Measurements from ENCODE around the gene NFATC1. TPM values are rescaled to one million over a fixed set of nuclear protein-coding genes. Genes with fewer than 3 reads are reported as not detected.

NFATC1 gene
- total RNA-seq, 1 donor from 2014 or later = 21.9 TPM

DNA sequence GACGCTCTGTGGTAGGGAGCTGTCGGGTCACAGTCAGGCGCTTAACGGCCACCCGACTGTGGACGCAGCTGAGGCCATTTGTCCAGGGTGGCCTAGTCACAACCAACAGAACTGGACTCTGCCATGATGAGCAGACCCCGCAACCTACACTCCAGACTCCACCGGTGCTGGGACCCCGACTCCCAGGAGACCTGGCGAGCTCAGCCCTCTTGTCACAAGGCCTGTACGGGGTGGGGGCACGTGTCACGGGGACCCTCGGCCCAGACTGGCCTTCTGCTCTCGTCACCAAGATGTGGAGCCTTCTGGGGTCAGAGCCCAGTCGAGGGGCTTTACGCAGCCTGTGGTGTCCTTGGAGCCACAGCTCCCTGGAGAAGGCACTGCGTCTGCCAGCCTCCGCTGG, 22.5 kb downstream of the NFATC1 start:
- intact Hi-C loops (cut with DNase I) = no loop called here
- DNase-seq (ENCODE audit: extremely low spot score in 2 of 2) = no peak
- Histone ChIP-seq H3K9me3 (no peaks in the 10 kb centered on the region), H3K27ac (no peak overlapping the region), H3K4me3 (no peak overlapping the region), H3K36me3 (peaks cover 0 to 3% of the 10 kb centered on the region in 2 donors), H3K4me1 (peaks cover 6% of the 10 kb centered on the region), H3K27me3 (no peaks in the 10 kb centered on the region)
- TF ChIP-seq, protein P1, sequence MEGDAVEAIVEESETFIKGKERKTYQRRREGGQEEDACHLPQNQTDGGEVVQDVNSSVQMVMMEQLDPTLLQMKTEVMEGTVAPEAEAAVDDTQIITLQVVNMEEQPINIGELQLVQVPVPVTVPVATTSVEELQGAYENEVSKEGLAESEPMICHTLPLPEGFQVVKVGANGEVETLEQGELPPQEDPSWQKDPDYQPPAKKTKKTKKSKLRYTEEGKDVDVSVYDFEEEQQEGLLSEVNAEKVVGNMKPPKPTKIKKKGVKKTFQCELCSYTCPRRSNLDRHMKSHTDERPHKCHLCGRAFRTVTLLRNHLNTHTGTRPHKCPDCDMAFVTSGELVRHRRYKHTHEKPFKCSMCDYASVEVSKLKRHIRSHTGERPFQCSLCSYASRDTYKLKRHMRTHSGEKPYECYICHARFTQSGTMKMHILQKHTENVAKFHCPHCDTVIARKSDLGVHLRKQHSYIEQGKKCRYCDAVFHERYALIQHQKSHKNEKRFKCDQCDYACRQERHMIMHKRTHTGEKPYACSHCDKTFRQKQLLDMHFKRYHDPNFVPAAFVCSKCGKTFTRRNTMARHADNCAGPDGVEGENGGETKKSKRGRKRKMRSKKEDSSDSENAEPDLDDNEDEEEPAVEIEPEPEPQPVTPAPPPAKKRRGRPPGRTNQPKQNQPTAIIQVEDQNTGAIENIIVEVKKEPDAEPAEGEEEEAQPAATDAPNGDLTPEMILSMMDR (IDR thresholded peaks at IDR 0.05) = no peak
- no peak for TF ChIP-seq POLR2A (IDR thresholded peaks at IDR 0.05)
- TF ChIP-seq POLR2AphosphoS5 (IDR thresholded peaks at IDR 0.05; ENCODE audit: insufficient read depth in 1 of 2, low read depth in 1 of 2) = no peak

DNA sequence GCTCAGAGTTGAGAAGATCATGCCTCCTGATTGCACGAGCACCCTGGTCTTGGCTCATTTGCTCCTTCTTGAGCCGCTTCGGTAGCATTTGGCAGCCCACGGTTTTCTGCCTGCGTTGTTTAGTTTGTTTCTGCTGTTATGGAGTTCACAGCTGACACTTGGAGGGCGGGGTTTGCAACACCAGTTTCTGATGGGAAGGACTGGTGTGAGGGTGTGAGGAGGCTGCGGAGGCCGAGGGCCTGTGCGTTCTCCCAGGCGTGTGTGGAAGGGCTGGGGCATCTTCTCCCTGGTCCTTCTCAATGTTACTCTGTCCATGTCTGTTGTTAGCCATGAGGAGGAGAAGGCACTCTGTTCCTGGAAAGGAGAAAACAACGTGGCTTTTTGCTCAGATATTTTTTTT, 22.9 kb downstream of the NFATC1 start:
- H3K36me3 ChIP-seq = no peaks in the 10 kb centered on the region
- peaks cover 10% of the 10 kb centered on the region for H3K4me1 ChIP-seq
- intact Hi-C loops (cut with DNase I) = no loop called here
- H3K27me3 ChIP-seq = no peaks in the 10 kb centered on the region
- no peak overlapping the region for H3K4me3 ChIP-seq
- no peak for DNase-seq (ENCODE audit: extremely low spot score in 2 of 2)
- no peaks in the 10 kb centered on the region for H3K9me3 ChIP-seq
- no peak overlapping the region for H3K27ac ChIP-seq
- TF ChIP-seq, protein P1 (IDR thresholded peaks at IDR 0.05) = no peak
- TF ChIP-seq POLR2A (IDR thresholded peaks at IDR 0.05) (no peak), POLR2AphosphoS5 (IDR thresholded peaks at IDR 0.05; ENCODE audit: insufficient read depth in 1 of 2, low read depth in 1 of 2) (no peak)

DNA sequence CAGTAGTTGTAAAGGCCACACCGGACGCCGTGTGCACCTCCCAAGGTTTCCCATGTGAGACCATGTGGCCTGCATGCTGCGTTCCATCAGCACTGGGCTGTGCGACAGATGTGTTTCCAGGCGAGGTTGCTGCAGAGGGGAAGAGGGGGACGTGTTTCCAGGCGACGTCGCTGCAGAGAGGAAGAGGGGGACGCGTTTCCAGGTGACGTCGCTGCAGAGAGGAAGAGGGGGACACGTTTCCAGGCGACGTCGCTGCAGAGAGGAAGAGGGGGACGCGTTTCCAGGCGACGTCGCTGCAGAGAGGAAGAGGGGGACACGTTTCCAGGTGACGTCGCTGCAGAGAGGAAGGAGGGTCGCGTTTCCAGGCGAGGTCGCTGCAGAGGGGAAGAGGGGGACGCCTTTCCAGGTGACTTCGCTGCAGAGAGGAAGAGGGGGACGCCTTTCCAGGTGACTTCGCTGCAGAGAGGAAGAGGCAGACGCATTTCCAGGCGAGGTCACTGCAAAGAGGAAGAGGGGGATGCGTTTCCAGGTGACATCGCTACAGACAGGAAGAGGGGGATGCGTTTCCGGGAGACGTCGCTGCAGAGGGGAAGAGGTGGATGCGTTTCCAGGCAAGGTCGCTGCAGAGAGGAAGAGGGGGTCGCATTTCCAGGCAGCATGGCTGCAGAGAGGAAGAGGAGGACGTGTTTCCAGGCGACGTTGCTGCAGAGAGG, 24.5 kb downstream of the NFATC1 start:
- no peaks in the 10 kb centered on the region for H3K27me3 ChIP-seq
- H3K4me3 ChIP-seq = no peak overlapping the region
- H3K27ac ChIP-seq = no peak overlapping the region
- TF ChIP-seq POLR2AphosphoS5 (IDR thresholded peaks at IDR 0.05; ENCODE audit: insufficient read depth in 1 of 2, low read depth in 1 of 2) (no peak), POLR2A (IDR thresholded peaks at IDR 0.05) (no peak)
- TF ChIP-seq, protein P1 (IDR thresholded peaks at IDR 0.05) = no peak
- H3K9me3 ChIP-seq = no peaks in the 10 kb centered on the region
- intact Hi-C loops (cut with DNase I) = no loop called here
- peaks cover 12% of the 10 kb centered on the region for H3K4me1 ChIP-seq
- no peak for DNase-seq (ENCODE audit: extremely low spot score in 2 of 2)
- no peaks in the 10 kb centered on the region for H3K36me3 ChIP-seq

DNA sequence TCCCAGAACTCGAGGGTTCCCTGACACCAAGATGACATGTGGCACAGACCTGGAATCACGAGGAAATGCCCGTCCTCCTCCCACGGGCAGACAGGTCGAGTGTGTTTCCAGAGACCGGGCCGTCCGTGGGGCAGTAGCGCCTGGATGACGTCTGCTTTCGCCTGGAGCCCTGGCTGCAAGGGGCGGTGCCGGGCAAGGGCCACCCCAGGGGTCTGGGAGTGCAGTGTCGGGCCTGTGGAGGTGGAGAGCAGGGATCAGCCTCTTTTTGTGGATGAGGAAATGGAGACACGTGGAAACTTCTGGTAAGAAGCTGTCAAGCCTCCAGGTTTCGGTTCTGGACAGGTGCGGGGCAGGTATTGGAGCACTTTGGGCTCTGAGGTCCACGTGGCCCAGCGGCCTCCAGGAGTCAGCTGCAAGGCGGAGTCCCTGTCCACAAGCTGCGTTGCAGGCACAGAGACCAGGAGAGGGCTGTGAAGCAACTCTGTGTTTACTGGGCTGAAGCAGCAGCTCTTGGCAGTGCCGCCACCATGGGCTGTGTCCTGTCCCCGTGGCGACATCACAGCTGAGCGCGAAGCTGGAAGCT, 25.6 kb downstream of the NFATC1 start:
- no peaks in the 10 kb centered on the region for H3K9me3 ChIP-seq
- no peak overlapping the region for H3K4me3 ChIP-seq
- H3K27me3 ChIP-seq = no peaks in the 10 kb centered on the region
- peaks cover 12% of the 10 kb centered on the region for H3K4me1 ChIP-seq
- no peak for DNase-seq (ENCODE audit: extremely low spot score in 2 of 2)
- no peak overlapping the region for H3K27ac ChIP-seq
- no peaks in the 10 kb centered on the region for H3K36me3 ChIP-seq
- TF ChIP-seq POLR2AphosphoS5 (IDR thresholded peaks at IDR 0.05; ENCODE audit: insufficient read depth in 1 of 2, low read depth in 1 of 2) (no peak), POLR2A (IDR thresholded peaks at IDR 0.05) (no peak)
- TF ChIP-seq, protein P1 (IDR thresholded peaks at IDR 0.05) = no peak
- intact Hi-C loops (cut with DNase I) = no loop called here

Data from vagina (tissue), 2 donors.